ENCODE data around the gene SLC44A2. TPM values are rescaled to one million over a fixed set of nuclear protein-coding genes. Genes with fewer than 3 reads are reported as not detected.
A peak's percentile ranks its signal among the peaks of the same experiment; 100 is the strongest.

The SLC44A2 gene
- total and polyA plus RNA-seq, 10 of the 15 experiments (the other 5 are each of a cell fraction or from before 2014, with no cell fraction given), result 3.0 to 51.3 (median 26.8) TPM

GRCh38 chr19:10653732-10654609 lies 28.6 kb downstream of the SLC44A2 start, which contains the start of gene ILF3 (continued):
- peak; percentile 88 for TF ChIP-seq TARDBP (IDR thresholded peaks at IDR 0.05; ENCODE audit: borderline replicate concordance)
- TF ChIP-seq STAT1 (conservative IDR thresholded peaks at IDR 0.05), result peak; percentile 87; the same call in 1 of the 2 replicates
- TF ChIP-seq BACH1 (IDR thresholded peaks at IDR 0.05; ENCODE audit: borderline replicate concordance), result peak; percentile 8; the same call in 1 of the 2 replicates
- peak; percentile 89 for TF ChIP-seq IRF4 (IDR thresholded peaks at IDR 0.05; ENCODE audit: low read depth, low read length)
- TF ChIP-seq ZBTB11 (CRISPR knock-in tag; IDR thresholded peaks at IDR 0.05), result peak; percentile 75
- peak; percentile 68; the same call in 1 of the 2 replicates for TF ChIP-seq STAT3 (IDR thresholded peaks at IDR 0.05; ENCODE audit: low read depth, low read length)
- TF ChIP-seq FOXM1 (IDR thresholded peaks at IDR 0.05; ENCODE audit: low read depth, low read length), result no peak
- no peak for TF ChIP-seq CHD4 (IDR thresholded peaks at IDR 0.05)
- TF ChIP-seq ZNF384 (IDR thresholded peaks at IDR 0.05; ENCODE audit: borderline replicate concordance, low read depth, low read length), result no peak; the same call in 1 of the 2 replicates
- peak; percentile 99 for TF ChIP-seq RUNX3 (IDR thresholded peaks at IDR 0.05; ENCODE audit: low read length)
- TF ChIP-seq JUND (IDR thresholded peaks at IDR 0.05; ENCODE audit: low read depth, low read length), result no peak
- TF ChIP-seq ZNF207 (IDR thresholded peaks at IDR 0.05; ENCODE audit: borderline replicate concordance), result peak; percentile 66; the same call in 1 of the 2 replicates
- TF ChIP-seq TAF1 (IDR thresholded peaks at IDR 0.05; ENCODE audit: borderline replicate concordance, low read depth, low read length), result peak; percentile 92; the same call in 1 of the 2 replicates
- TF ChIP-seq MLLT1 (IDR thresholded peaks at IDR 0.05), result peak; percentile 60
- no peak for TF ChIP-seq ZSCAN29 (IDR thresholded peaks at IDR 0.05)
- no peak; the same call in 1 of the 2 replicates for TF ChIP-seq ZBTB40 (IDR thresholded peaks at IDR 0.05; ENCODE audit: borderline replicate concordance)
- peak; percentile 51; the same call in 1 of the 2 replicates for TF ChIP-seq SIN3A (IDR thresholded peaks at IDR 0.05; ENCODE audit: low read depth, low read length)
- peak; percentile 99 for TF ChIP-seq RELA (IDR thresholded peaks at IDR 0.05; ENCODE audit: borderline replicate concordance, partially characterized antibody)
- TF ChIP-seq GATAD2B (conservative IDR thresholded peaks at IDR 0.05; ENCODE audit: low read depth), result no peak
- peak; percentile 96 to 100 for TF ChIP-seq BHLHE40 (IDR thresholded peaks at IDR 0.05; ENCODE audit: borderline replicate concordance in 1 of 2, low read depth in 2 of 2, low read length in 1 of 2)
- peak; percentile 19; the same call in 1 of the 2 replicates for TF ChIP-seq TCF12 (IDR thresholded peaks at IDR 0.05; ENCODE audit: low read depth, low read length)
